Fibroblast of the aortic adventitia (primary cell): Measurements from ENCODE around the gene NAP1L2. TPM values are rescaled to one million over a fixed set of nuclear protein-coding genes. Genes with fewer than 3 reads are reported as not detected.
"Not testable (repeated sequence)": the region's sequence is repeated elsewhere in the genome, so short reads cannot be mapped to it uniquely, and the experiment has no call there.

Source experiments
- DNase-seq: peaks from one replicate; pipeline ENCODE4 v3.0.0-alpha.2; 2010; ENCODE audit warnings: low read depth
- H3K4me3 ChIP-seq: 2 replicates; pipeline ENCODE4 v1.5.1; 2011; ENCODE audit warnings: low read depth, mild to moderate bottlenecking, control low read depth, low read length, moderate library complexity
- total RNA-seq: library from RNA; depleted of rRNA; stranded (reverse); fragments of >200 nt; gene quantifications from 2 replicates; pipeline ENCODE4 v1.2.3, GENCODE V29; 2012; ENCODE audit warnings: low replicate concordance
- TF ChIP-seq, protein P1 (sequence below): IDR thresholded peaks from 2 replicates; pipeline ENCODE4 v1.5.1; 2011; ENCODE audit warnings: mild to moderate bottlenecking, low read length, control low read depth, inconsistent platforms; ENCODE audit not compliant: insufficient read depth

NAP1L2 gene
- total RNA-seq, 1 donor, result 0.18 TPM

DNA sequence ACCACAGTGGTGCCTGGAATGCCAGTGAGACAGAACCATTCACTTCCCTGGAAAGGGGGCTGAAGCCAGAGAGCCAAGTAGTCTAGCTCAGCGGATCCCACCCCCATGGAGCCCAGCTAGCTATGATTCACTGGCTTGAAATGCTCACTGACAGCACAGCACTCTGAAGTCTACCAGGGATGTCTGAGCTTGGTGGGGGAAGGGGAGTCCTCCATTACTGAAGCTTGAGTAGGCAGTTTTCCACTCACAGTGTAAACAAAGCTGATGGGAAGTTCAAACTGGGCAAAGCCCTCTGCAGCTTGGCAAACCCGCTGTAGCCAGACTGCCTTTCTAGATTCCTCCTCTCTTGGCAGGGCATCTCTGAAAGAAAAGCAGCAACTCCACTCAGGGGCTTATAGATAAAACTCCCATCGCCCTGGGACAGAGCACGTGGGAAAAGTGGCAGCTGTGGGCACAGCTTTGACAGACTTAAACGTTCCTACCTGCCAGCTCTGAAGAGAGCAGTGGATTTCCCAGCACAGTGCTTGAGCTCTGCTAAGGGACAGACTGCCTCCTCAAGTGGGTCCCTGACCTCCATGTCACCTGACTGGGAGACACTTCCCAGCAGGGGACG is 32.0 kb downstream of the NAP1L2 start:
- TF ChIP-seq, protein P1, sequence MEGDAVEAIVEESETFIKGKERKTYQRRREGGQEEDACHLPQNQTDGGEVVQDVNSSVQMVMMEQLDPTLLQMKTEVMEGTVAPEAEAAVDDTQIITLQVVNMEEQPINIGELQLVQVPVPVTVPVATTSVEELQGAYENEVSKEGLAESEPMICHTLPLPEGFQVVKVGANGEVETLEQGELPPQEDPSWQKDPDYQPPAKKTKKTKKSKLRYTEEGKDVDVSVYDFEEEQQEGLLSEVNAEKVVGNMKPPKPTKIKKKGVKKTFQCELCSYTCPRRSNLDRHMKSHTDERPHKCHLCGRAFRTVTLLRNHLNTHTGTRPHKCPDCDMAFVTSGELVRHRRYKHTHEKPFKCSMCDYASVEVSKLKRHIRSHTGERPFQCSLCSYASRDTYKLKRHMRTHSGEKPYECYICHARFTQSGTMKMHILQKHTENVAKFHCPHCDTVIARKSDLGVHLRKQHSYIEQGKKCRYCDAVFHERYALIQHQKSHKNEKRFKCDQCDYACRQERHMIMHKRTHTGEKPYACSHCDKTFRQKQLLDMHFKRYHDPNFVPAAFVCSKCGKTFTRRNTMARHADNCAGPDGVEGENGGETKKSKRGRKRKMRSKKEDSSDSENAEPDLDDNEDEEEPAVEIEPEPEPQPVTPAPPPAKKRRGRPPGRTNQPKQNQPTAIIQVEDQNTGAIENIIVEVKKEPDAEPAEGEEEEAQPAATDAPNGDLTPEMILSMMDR, result no peak
- no peak overlapping the region for H3K4me3 ChIP-seq
- no peak for DNase-seq

DNA sequence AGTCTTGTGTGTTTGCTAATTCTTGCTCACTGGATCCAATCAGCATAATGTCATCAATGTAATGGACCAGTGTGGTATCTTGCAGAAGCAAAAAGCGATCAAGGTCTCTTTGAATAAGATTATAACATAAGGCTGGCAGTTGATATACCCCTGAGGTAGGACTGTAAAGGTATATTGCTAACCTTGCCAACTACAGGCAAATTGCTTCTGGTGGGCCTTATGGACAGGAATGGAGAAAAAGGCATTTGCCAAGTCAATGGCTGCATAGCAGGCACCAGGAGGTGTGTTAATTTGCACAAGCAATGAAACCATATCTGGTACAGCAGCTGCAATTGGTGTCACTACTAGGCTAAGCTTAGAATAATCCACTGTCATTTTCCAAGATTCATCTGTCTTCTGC is 45.7 kb downstream of the NAP1L2 start:
- DNase-seq, H3K4me3 ChIP-seq: not testable (repeated sequence)

Other genes with a start within 250 kb of the NAP1L2 start
- not detected in 2 replicates for gene PABPC1L2B, start 211.9 kb downstream of the NAP1L2 start, total RNA-seq
- gene PABPC1L2A, start 135.3 kb downstream of the NAP1L2 start, total RNA-seq, result not detected in 2 replicates
- not detected in 2 replicates for gene CDX4, start 232.2 kb upstream of the NAP1L2 start, total RNA-seq